Keratinocyte (primary cell): Measurements from ENCODE around the gene KIAA0825.

ENCODE experiments used
- EZH2 ChIP-seq: IDR thresholded peaks from one replicate; pipeline ENCODE4 v1.6.1; 2012; ENCODE audit warnings: inconsistent platforms, mild to moderate bottlenecking, low read length, moderate library complexity
- TF ChIP-seq, protein P1 (sequence below), 3 experiments: IDR thresholded peaks in 1 of 3; conservative IDR thresholded peaks in 1 of 3; optimal IDR thresholded peaks in 1 of 3; 2 replicates in 2 of 3; 3 replicates in 1 of 3; pipeline versions ENCODE3 to v1.5.1; 2011; ENCODE audit warnings: low read length in 3 of 3, mild to moderate bottlenecking in 3 of 3, moderate library complexity in 2 of 3, control low read depth in 1 of 3, inconsistent platforms in 1 of 3; ENCODE audit not compliant: insufficient read depth in 2 of 3; ENCODE audit errors: extremely low read depth in 1 of 3

- TF ChIP-seq, protein P1, sequence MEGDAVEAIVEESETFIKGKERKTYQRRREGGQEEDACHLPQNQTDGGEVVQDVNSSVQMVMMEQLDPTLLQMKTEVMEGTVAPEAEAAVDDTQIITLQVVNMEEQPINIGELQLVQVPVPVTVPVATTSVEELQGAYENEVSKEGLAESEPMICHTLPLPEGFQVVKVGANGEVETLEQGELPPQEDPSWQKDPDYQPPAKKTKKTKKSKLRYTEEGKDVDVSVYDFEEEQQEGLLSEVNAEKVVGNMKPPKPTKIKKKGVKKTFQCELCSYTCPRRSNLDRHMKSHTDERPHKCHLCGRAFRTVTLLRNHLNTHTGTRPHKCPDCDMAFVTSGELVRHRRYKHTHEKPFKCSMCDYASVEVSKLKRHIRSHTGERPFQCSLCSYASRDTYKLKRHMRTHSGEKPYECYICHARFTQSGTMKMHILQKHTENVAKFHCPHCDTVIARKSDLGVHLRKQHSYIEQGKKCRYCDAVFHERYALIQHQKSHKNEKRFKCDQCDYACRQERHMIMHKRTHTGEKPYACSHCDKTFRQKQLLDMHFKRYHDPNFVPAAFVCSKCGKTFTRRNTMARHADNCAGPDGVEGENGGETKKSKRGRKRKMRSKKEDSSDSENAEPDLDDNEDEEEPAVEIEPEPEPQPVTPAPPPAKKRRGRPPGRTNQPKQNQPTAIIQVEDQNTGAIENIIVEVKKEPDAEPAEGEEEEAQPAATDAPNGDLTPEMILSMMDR (optimal IDR thresholded peaks at IDR 0.05 in 1 of 3, IDR thresholded peaks at IDR 0.05 in 1 of 3, conservative IDR thresholded peaks at IDR 0.05 in 1 of 3; ENCODE audit: extremely low read depth in 1 of 3, insufficient read depth in 2 of 3, low read length in 3 of 3): peak in 2 of 3 experiments; percentile 12 to 23
- TF ChIP-seq EZH2: no peak
Observed at GRCh38 chr5:94111209-94112004, 507.0 kb downstream of the KIAA0825 start.
